Measurements from ENCODE around the gene RICTOR.

DNA sequence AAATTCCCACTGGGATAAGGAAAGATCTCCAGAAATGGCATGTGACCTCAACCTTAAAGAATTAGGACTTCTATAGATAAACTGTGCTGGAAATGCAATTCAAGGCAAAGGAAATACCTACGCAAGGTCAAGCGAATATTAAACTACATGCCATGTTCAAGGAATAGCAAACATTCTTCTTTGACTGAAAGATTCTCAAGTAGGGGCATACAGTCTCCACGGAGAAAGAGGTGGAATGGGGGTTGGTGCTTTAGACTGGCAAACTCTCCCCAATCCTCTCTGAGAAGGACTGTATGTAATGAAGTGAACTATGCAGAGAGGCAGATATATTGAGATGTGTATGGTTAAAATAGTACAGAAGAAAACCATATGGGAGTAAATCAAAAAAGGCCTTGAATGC lies 6.1 kb downstream of the RICTOR start:
- TF ChIP-seq, protein P1, sequence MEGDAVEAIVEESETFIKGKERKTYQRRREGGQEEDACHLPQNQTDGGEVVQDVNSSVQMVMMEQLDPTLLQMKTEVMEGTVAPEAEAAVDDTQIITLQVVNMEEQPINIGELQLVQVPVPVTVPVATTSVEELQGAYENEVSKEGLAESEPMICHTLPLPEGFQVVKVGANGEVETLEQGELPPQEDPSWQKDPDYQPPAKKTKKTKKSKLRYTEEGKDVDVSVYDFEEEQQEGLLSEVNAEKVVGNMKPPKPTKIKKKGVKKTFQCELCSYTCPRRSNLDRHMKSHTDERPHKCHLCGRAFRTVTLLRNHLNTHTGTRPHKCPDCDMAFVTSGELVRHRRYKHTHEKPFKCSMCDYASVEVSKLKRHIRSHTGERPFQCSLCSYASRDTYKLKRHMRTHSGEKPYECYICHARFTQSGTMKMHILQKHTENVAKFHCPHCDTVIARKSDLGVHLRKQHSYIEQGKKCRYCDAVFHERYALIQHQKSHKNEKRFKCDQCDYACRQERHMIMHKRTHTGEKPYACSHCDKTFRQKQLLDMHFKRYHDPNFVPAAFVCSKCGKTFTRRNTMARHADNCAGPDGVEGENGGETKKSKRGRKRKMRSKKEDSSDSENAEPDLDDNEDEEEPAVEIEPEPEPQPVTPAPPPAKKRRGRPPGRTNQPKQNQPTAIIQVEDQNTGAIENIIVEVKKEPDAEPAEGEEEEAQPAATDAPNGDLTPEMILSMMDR (IDR thresholded peaks at IDR 0.05) = no peak
- TF ChIP-seq EP300 (IDR thresholded peaks at IDR 0.05) (no peak), POLR2A (IDR thresholded peaks at IDR 0.05) (no peak)

Measured in ovary (tissue), 3 donors.